HG03565 (cell line): ENCODE measurements around the gene CEP295NL.
"Not testable (repeated sequence)": the region's sequence is repeated elsewhere in the genome, so short reads cannot be mapped to it uniquely, and the experiment has no call there.

Experiments used
- ATAC-seq: cut with Tn5 transposase; IDR thresholded peaks from one replicate; pipeline ENCODE4 v1.9.1; 2021; ENCODE audit warnings: mild to moderate bottlenecking, moderate library complexity; ENCODE audit not compliant: unreplicated experiment

The CEP295NL gene

GRCh38 chr17:78889531-78889930, 13.5 kb downstream of the CEP295NL start:
- no peak for ATAC-seq

- ATAC-seq, result no peak
Observed at GRCh38 chr17:78888941-78889518, 14.0 kb downstream of the CEP295NL start.

GRCh38 chr17:78886954-78887353, 16.0 kb downstream of the CEP295NL start:
- no peak for ATAC-seq

GRCh38 chr17:78885956-78886355, 17.0 kb downstream of the CEP295NL start:
- no peak for ATAC-seq

- no peak for ATAC-seq
Observed at GRCh38 chr17:78884876-78885667, 17.9 kb downstream of the CEP295NL start.

GRCh38 chr17:78884148-78884825, 18.7 kb downstream of the CEP295NL start:
- no peak for ATAC-seq

GRCh38 chr17:78883533-78884131, 19.4 kb downstream of the CEP295NL start:
- no peak for ATAC-seq

- no peak for ATAC-seq
Observed at GRCh38 chr17:78883089-78883532, 19.9 kb downstream of the CEP295NL start.

GRCh38 chr17:78882540-78883088, 20.4 kb downstream of the CEP295NL start:
- no peak for ATAC-seq

GRCh38 chr17:78879635-78880186, 23.3 kb downstream of the CEP295NL start:
- ATAC-seq, result no peak

- no peak for ATAC-seq
Observed at GRCh38 chr17:78878871-78879527, 24.0 kb downstream of the CEP295NL start.

- ATAC-seq, result no peak
Observed at GRCh38 chr17:78878261-78878660, 24.7 kb downstream of the CEP295NL start.

- not testable (repeated sequence) for ATAC-seq
Observed at GRCh38 chr17:78876954-78877517, 26.0 kb downstream of the CEP295NL start.

GRCh38 chr17:78876094-78876597, 26.9 kb downstream of the CEP295NL start:
- no peak for ATAC-seq

GRCh38 chr17:78875363-78876093, 27.5 kb downstream of the CEP295NL start:
- ATAC-seq, result no peak

GRCh38 chr17:78873519-78874340, 29.3 kb downstream of the CEP295NL start:
- no peak for ATAC-seq

- no peak for ATAC-seq
Observed at GRCh38 chr17:78872486-78872885, 30.5 kb downstream of the CEP295NL start.

GRCh38 chr17:78870621-78871020, 32.4 kb downstream of the CEP295NL start:
- ATAC-seq, result no peak
